Sigmoid colon (tissue), 4 donors: ENCODE data around the gene FXN.

Experiments used
- POLR2AphosphoS5 ChIP-seq, 4 donors: sonication (generic); formaldehyde crosslinking; IDR thresholded peaks; one replicate each; pipeline ENCODE4 v1.6.1; 2017; ENCODE audit warnings: antibody characterized with exemption in 4 of 4
- TF ChIP-seq, protein P1 (sequence below), 4 experiments: fragments of 450-650 bp in 3 of 4; fragments of 200-600 bp in 1 of 4; IDR thresholded peaks; one replicate each; pipeline ENCODE4 v1.5.1; 2016 to 2019; ENCODE audit warnings: antibody characterized with exemption in 4 of 4, mild to moderate bottlenecking in 3 of 4, moderate library complexity in 2 of 4

DNA sequence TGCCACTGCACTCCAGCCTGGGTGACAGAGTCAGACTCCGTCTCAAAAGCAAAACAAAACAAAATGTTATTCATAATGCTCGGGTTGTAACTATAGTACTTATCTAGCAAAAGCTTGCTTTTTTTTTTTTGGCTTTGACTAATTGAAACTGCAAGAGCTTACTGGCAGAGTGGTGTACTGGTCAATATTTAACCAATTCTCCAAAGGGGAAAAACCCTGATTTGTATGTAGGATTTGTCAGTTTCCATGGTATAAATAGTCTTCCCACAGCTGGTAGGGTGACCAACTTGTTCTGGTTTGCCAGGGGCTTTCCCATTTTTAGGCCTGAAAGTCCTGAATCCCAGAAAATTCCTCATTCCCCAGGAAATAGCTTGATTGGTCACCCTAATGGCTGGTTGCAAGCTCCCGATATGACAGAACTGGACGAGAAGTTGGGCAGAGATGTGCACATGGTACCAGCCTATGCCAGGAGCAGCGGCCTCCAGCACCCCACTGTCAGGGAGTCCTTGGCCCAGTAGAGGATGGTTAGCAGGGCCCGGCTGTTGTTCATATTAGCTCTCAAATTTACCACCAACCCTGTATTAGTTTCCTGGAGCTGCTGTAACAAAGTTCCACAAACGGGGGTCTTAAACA, 58.0 kb downstream of the FXN start:
- TF ChIP-seq, protein P1, sequence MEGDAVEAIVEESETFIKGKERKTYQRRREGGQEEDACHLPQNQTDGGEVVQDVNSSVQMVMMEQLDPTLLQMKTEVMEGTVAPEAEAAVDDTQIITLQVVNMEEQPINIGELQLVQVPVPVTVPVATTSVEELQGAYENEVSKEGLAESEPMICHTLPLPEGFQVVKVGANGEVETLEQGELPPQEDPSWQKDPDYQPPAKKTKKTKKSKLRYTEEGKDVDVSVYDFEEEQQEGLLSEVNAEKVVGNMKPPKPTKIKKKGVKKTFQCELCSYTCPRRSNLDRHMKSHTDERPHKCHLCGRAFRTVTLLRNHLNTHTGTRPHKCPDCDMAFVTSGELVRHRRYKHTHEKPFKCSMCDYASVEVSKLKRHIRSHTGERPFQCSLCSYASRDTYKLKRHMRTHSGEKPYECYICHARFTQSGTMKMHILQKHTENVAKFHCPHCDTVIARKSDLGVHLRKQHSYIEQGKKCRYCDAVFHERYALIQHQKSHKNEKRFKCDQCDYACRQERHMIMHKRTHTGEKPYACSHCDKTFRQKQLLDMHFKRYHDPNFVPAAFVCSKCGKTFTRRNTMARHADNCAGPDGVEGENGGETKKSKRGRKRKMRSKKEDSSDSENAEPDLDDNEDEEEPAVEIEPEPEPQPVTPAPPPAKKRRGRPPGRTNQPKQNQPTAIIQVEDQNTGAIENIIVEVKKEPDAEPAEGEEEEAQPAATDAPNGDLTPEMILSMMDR (IDR thresholded peaks at IDR 0.05), result no peak
- no peak for TF ChIP-seq POLR2AphosphoS5 (IDR thresholded peaks at IDR 0.05)
